Measurements from ENCODE around the gene NMUR1.

NMUR1 gene

DNA sequence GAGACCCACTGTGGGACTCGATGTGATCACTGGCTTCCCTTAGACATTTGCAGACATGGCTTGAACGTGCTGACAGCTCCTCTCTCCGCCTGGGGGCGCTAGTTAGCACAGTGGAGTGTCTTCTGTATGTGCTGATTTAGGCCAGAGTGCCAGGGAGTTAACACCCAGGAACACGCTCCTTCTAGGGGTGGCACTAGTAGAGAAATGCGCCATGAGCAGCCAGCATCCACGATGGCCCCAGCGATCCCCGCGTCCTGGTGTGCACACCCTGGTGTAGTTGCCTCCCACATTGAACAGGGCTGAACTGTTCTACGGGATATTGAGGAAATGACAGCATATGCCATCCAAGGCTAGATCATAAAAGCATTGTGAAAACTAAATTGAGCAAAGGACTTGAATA is 11.4 kb upstream of the NMUR1 start:
- H3K4me1 Mint-ChIP-seq, result peaks cover 21% of the 10 kb centered on the region
- ATAC-seq (no peak), DNase-seq (no peak)
- H3K9me3 Mint-ChIP-seq, result peaks cover 12 to 17% of the 10 kb centered on the region in 2 donors
- no peak overlapping the region for H3K27ac Mint-ChIP-seq
- H3K4me3 Mint-ChIP-seq, result no peak overlapping the region
- peaks cover 7% of the 10 kb centered on the region for H3K27me3 Mint-ChIP-seq

DNA sequence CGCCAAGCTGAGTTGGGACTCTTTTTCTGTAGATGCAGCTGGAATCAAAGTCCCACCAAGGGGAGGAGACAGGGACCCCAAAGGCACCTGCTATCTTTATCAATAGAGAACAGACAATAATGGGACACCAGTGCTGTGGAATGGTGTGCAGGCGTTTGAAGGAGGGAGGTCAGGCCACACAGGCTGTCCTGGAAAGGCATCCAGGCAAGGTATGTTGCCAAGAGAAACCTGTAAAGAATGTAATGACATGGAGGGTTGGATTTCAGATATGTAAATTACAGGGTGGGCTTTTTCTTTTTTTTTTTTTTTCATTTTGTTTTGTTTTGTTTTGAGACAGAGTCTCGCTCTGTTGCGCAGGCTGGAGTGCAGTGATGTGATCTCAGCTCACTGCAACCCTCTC is 9.7 kb upstream of the NMUR1 start:
- Mint-ChIP-seq H3K9me3 (peaks cover 12 to 17% of the 10 kb centered on the region in 2 donors), H3K27me3 (peaks cover 7% of the 10 kb centered on the region), H3K4me3 (no peak overlapping the region), H3K4me1 (peaks cover 6% of the 10 kb centered on the region), H3K27ac (no peak overlapping the region)
- DNase-seq, result no peak
- no peak for ATAC-seq

DNA sequence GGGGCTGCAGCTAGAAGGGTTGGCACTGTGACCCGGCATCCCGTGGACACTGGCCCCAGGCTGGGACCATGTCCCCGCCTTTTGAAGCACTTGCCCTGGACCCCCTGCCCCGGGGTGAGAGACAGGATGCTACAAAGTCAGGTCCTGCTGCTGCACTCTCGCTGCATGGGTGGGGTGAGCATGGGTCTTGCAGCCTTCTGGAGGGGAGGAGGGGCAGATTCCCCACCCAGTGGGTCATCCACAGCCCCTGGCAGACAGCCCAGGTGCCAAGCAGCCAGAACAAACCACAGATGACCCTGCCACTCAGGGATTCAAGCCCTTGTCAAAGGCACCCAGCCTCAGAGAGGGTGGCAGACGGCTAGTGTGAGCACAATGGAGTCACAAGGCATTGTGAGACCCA is 5.7 kb upstream of the NMUR1 start:
- Mint-ChIP-seq H3K4me3 (no peak overlapping the region), H3K27me3 (peaks cover 29% of the 10 kb centered on the region), H3K4me1 (peaks cover 5% of the 10 kb centered on the region), H3K27ac (no peak overlapping the region), H3K9me3 (no peaks in the 10 kb centered on the region)
- DNase-seq (no peak), ATAC-seq (no peak)

DNA sequence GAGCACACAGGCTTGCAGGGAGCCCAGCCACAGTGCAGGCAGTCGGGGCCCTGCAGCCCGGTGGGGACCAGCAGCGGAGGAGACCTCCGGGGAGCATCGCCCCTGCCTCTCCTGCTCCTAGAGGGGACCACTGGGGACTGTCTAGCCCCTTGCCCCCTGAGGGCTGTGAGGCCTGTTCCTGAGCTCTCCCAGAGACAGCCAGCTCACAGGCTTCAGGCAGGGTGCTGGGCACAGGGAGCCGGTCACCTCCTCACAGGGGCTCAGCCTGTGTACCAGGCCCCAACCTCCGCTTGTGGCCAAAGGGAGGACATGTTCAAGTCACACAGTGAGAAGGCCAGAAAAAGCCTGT is 3.5 kb upstream of the NMUR1 start:
- DNase-seq (no peak), ATAC-seq (no peak)
- Mint-ChIP-seq H3K4me3 (no peak overlapping the region), H3K9me3 (no peaks in the 10 kb centered on the region), H3K4me1 (peaks cover 11% of the 10 kb centered on the region), H3K27me3 (peaks cover 38% of the 10 kb centered on the region), H3K27ac (no peak overlapping the region)

DNA sequence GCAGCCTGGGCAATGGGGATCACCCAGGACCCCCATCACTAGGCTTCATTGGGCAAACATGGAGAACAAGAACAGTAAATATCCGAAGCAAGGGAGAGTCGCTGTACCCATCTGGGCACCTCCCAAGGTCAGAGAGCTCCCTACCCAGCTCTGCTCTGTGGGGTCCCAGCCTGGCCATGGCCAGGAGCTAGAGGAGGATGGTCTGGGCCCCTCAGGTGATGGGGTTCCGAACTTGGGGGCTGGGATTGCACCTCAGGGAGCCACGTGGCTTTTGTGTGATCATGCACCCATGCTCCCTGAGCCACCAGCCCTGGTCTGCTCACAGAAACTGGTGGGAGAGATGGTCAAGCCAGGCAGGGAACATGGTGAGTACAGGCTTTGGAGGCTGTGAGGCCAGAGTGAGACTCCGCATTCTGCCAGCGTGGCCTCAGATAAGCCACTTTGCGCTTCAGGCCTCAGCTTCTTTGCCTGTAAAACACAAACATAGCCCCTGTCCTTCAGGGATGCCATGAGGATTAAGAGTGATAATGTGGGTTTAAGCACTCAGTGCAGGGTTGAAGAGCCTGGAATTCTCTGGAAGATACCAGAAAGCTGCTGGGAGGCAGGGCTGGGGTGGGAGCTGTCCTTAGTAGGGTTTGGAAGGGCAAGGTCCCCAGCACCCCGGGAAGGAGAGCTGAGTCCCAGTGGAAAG is 3.0 kb upstream of the NMUR1 start:
- Mint-ChIP-seq H3K27ac (no peak overlapping the region), H3K9me3 (no peaks in the 10 kb centered on the region), H3K27me3 (peaks cover 43% of the 10 kb centered on the region), H3K4me3 (no peak overlapping the region), H3K4me1 (peaks cover 11% of the 10 kb centered on the region)
- DNase-seq, result no peak
- ATAC-seq, result no peak

DNA sequence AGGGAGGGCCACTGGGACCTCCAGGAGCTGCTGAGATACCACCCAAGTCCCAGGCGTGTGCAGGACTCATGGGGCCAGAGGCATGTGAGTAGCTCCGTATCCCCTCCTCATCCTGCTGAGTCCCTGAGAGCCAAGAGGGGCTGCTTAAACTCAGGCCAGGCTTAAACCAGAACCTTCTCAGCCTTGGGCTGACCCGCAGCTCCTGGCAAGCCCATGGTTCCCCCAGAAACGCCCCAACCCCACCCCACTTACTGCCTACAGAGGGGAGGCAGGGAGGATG is 2.5 kb upstream of the NMUR1 start:
- DNase-seq (no peak), ATAC-seq (no peak)
- Mint-ChIP-seq H3K4me3 (no peak overlapping the region), H3K27ac (no peak overlapping the region), H3K27me3 (peaks cover 47% of the 10 kb centered on the region), H3K4me1 (peaks cover 11% of the 10 kb centered on the region), H3K9me3 (no peaks in the 10 kb centered on the region)

DNA sequence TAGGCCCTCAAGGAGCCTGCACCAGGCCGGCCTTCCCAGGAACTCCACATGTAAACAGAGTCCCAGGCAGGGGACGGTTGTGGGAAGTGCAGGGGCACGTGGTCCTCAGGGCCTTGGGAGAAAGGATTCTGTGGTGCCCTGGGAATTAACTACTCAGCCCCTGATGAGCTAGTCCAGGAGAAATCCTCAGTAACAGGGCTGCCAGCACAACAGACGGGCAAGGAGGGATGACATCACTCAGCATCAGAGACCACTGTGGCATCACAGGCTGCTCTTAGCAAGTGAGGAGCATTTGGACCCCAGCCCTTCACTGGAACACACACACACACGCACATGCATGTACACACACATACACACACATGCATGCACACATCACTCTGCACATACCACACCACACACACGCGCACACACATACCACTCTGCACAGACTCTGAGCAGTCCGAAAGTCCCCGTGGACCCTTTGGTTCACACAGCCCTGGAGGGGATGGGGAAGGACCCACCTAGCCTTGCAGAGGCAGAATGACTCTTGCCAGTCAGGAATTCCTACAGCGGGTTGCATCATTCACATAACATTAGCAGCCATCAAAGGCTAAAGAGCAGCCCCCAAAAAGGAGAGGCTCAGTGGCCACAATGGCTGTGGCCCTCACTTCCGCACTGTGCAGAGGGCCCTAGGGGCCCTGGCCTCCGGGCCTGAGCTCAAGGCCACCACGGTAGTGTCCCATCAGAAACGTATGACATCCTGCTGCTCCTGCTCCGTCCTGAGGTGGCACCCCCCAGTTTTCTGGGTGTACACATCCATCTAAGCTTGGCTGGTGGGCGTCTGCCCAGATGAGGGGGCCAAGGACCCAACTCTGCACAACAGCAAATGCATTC is 1.9 kb upstream of the NMUR1 start:
- Mint-ChIP-seq H3K4me1 (peaks cover 11% of the 10 kb centered on the region), H3K27me3 (peaks cover 47% of the 10 kb centered on the region), H3K9me3 (no peaks in the 10 kb centered on the region), H3K4me3 (no peak overlapping the region), H3K27ac (no peak overlapping the region)
- ATAC-seq (no peak), DNase-seq (no peak)

DNA sequence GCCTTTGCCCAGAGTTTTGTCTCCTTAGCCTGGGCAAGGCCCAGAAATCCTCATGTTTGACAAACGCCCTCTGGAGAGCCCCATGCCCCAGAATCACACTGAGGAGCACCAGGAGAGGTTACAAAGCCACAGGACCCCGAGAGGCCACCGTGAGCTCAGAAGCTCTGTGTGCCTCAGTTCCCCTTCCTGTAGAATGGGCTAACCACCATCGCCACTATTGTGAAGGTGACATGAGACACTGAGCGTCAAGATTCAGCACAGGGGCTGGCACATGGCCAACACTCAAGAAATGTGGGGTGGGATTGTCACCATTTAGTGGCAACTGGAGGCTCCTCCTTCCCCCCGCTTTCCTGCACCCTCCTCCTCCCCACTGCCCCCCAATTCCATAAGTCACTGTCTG is 1.2 kb upstream of the NMUR1 start:
- DNase-seq (no peak), ATAC-seq (no peak)
- Mint-ChIP-seq H3K27ac (no peak overlapping the region), H3K9me3 (no peaks in the 10 kb centered on the region), H3K4me1 (peaks cover 11% of the 10 kb centered on the region), H3K27me3 (peaks cover 47% of the 10 kb centered on the region), H3K4me3 (no peak overlapping the region)

DNA sequence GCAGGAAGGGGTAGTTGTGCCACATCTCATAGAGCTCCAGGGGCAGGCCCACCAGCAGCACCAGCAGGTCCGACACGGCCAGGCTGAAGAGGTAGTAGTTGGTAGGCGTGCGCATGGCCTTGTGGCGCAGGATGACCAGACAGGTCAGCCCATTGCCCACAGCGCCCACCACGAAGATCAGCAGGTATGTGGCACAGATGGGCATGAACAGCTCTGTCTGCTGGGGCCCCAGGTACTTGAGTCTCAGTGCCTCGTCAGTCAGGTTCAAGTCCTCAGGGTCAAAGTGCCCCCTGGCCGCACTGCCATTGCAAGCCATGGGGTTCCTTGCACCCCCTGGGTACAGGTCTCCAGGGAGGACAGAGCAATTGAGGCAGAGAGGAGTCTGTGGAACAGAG is 1.6 kb downstream of the NMUR1 start:
- DNase-seq, result no peak
- H3K9me3 Mint-ChIP-seq, result no peaks in the 10 kb centered on the region
- peaks cover 41% of the 10 kb centered on the region for H3K27me3 Mint-ChIP-seq
- H3K4me1 Mint-ChIP-seq, result peaks cover 34% of the 10 kb centered on the region
- no peak overlapping the region for H3K27ac Mint-ChIP-seq
- no peak overlapping the region for H3K4me3 Mint-ChIP-seq
- ATAC-seq, result no peak

DNA sequence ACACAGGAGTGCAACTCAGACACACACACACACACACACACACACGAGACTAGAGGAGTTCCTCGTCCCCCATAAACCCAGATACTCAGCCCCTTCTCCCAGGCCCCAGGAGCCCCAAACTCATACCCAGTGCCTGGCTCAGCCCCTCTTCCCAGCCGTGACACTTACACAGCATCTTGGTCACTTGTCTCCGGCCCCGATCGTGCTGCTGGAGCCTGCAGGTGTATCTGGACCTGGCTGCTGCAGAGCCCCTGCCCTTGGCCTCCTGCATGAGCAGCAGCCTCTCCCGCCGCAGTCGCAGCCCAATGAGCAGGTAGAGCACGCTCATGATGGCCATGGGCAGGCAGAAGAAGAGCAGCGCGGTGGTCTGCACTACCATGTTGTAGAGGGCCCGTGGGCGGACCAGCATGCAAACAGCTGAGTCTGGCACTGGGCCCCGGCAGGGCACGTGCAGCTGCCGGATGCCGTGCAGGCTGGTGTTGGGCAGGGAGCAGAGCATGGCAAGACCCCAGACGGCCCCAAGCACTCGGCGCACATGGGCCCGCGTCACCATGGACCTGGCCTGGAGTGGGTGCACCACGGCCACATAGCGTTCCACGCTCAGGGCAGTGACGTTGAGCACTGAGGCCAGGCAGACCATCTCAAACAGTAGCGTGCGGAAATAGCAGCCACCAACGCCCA is 2.1 kb downstream of the NMUR1 start:
- no peak overlapping the region for H3K4me3 Mint-ChIP-seq
- ATAC-seq, result no peak
- no peak for DNase-seq
- peaks cover 40% of the 10 kb centered on the region for H3K4me1 Mint-ChIP-seq
- H3K27ac Mint-ChIP-seq, result no peak overlapping the region
- H3K27me3 Mint-ChIP-seq, result peaks cover 36% of the 10 kb centered on the region
- H3K9me3 Mint-ChIP-seq, result no peaks in the 10 kb centered on the region

DNA sequence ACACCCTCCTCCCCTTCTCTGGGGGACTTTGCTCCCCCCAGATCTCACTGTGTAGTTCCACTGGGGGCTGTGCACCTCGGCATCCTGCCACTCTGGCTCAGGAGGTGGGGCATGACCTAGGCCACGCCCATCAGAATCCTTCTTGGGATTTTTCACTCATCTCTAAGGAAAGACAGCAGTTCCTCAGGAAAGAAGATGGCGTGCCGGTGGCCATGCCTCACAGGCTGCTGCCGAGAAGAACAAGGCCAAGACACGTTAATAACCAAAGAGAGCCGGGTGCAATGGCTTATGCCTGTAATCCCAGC is 3.2 kb downstream of the NMUR1 start:
- no peak overlapping the region for H3K4me3 Mint-ChIP-seq
- H3K27me3 Mint-ChIP-seq, result peaks cover 32% of the 10 kb centered on the region
- H3K4me1 Mint-ChIP-seq, result peaks cover 47% of the 10 kb centered on the region
- DNase-seq, result no peak
- no peak for ATAC-seq
- no peak overlapping the region for H3K27ac Mint-ChIP-seq
- H3K9me3 Mint-ChIP-seq, result no peaks in the 10 kb centered on the region

DNA sequence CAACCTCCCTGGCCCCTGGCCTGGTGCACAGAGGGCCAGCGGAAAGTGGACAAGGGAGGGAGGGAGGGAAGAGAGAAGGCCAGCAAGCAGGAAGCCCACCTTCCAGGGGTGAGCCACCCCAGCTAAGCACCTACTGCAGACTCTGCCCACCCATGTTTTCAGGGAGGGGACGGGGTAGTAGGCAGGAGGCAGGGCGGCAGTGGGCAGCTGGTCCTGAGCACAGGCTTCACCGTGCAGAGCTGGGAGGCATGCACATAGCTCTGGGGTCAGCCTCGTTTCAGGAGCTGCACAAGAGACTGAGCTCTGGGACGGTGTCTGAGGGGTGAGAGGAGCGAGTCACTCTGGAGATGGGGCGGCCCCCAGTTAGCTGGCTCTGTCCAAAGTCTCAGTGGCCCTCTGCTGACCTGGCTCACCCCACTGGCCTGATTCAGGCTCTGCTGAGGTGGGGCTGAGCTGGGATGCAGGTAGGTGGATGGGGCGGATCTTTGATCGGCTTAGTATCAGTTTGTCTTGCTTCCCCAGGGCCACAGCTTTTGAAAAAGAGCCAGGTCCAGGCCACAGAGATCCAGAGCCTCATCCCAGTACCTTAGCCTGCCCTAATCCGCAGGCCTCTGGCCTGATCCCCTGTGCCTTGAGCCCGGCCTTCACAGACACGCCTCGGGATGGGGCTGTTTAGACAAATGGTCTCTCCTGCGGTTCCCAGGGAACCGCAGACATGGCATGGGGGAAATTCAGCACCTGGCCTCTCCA is 3.7 kb downstream of the NMUR1 start:
- Mint-ChIP-seq H3K4me1 (peaks cover 47% of the 10 kb centered on the region), H3K27ac (no peak overlapping the region), H3K9me3 (no peaks in the 10 kb centered on the region), H3K4me3 (no peak overlapping the region), H3K27me3 (peaks cover 31% of the 10 kb centered on the region)
- DNase-seq, result no peak
- no peak for ATAC-seq

DNA sequence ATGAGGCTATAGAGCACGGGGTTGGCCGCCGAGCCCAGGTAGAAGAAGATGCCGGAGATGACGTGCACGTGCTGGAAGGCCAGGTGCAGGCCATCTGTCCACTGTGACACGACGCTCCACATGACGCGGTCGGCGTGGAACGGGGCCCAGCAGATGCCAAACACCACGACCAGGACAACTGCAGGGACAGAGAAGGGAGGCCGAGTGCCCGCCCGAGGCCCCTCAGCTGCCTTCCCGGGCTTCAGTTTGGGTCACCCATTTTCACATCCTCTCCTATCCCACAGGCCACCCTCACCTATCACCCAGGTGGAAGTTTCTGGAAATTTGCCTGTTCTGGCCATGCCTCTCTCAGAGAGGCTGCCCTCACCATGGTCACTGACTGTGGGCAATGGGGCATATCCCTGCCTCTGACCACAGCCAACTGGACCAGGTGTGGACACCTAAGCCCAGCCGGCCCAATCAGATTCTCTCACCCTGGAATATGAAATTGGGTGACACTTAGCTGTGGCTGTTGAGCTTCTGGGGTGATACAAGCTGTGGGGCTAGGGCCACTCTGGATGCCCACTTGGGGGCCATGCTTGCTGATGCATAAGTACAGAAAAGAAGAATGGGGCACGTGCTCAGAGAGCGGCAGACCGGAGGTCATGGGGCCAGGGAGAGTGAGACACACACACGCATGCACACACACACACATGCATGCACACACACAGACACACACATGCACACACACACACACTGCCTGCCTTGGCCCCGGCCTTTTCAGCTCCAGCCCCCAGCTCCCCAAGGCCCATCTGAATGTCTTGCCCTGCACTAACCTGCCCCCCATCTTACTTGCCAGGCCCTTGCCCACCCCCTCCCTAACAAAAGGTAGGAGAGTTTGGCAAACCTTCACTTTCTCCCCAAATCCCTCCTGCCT is 4.7 kb downstream of the NMUR1 start:
- DNase-seq, result no peak
- ATAC-seq, result no peak
- Mint-ChIP-seq H3K4me3 (no peak overlapping the region), H3K9me3 (no peaks in the 10 kb centered on the region), H3K27ac (no peak overlapping the region), H3K27me3 (peaks cover 21% of the 10 kb centered on the region), H3K4me1 (peaks cover 37% of the 10 kb centered on the region)

DNA sequence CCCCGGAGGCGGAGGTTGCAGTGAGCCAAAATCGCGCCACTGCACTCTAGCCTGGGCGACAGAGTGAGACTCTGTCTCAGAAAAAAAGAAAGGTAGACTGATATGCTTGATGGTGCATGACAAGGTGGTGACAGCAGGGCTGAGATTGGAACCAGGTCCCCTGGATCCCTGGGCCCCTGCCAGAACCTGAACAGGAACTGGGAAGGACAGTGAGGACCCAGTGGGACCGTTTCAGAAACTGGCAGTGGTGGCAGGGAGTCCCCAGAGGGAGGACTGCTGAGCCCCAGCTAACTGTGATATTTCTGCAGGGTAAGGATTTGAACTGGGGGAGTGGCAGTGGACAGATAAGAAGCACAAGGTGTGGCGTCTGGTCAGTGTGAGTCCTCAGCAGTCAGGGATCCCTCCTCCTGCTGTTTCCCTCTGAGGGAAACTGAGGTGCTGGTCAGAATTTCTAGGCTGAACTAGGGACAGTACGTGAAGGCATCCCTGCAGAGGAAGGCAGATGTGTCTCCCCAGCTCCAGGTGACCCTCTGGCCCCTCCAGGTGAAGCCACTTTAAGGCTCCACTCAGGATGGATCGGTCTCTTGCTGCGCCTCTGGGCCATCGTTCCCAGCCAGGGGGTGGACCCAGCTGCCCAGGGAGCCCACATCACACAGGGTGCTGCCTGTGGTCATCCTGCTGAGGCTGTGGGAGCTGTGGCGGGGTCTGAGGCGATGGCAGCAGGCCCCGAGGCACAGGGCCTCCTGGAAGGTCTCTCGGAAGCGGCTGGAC is 5.6 kb downstream of the NMUR1 start:
- Mint-ChIP-seq H3K4me3 (no peak overlapping the region), H3K27ac (no peak overlapping the region), H3K27me3 (peaks cover 22% of the 10 kb centered on the region), H3K9me3 (no peaks in the 10 kb centered on the region), H3K4me1 (peaks cover 35% of the 10 kb centered on the region)
- DNase-seq (no peak), ATAC-seq (no peak)
